BE2C (cell line): ENCODE measurements around the gene FAM98A.

ENCODE experiments used
- DNase-seq: peaks from one replicate; pipeline ENCODE4 v3.0.0-alpha.2; 2020
- H3K27me3 ChIP-seq: fragments of 250-450 bp; sonication (Bioruptor Pico); 2 replicates; pipeline ENCODE4 v1.5.1; 2020; ENCODE audit warnings: mild to moderate bottlenecking
- H3K36me3 ChIP-seq: fragments of 250-450 bp; sonication (Bioruptor Pico); 2 replicates; pipeline ENCODE4 v1.5.1; 2020; ENCODE audit warnings: mild to moderate bottlenecking
- H3K4me1 ChIP-seq: fragments of 250-450 bp; sonication (Bioruptor Pico); 2 replicates; pipeline ENCODE4 v1.5.1; 2020
- H3K4me3 ChIP-seq: 2 replicates; pipeline ENCODE4 v1.5.1; 2011; ENCODE audit warnings: low read depth, low read length
- H3K9me3 ChIP-seq: fragments of 250-450 bp; sonication (Bioruptor Pico); 2 replicates; pipeline ENCODE4 v1.5.1; 2020
- TF ChIP-seq, protein P1 (sequence below): IDR thresholded peaks from 2 replicates; pipeline ENCODE4 v1.5.1; 2012; ENCODE audit warnings: mild to moderate bottlenecking, low read depth, low read length

Gene FAM98A

DNA sequence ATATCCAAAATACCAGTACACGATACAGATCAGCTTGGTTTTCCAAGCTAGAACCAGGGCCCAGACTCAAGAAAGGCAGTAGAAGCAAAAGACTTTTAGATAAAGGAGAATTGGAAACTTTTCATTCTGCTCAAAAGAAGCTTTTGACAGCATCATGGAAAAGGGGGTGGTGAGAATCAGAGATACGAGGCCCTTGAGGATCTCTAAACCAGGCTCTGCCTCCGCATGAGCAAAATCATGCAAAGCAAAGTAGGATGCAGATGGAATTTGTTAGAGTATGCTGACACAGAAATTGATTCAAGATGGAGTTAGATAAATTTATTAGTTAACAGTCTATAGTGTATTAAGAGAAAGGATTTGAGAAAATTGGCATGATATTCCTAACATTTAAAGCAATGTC is 39.8 kb downstream of the FAM98A start:
- no peaks in the 10 kb centered on the region for H3K27me3 ChIP-seq
- no peaks in the 10 kb centered on the region for H3K36me3 ChIP-seq
- TF ChIP-seq, protein P1, sequence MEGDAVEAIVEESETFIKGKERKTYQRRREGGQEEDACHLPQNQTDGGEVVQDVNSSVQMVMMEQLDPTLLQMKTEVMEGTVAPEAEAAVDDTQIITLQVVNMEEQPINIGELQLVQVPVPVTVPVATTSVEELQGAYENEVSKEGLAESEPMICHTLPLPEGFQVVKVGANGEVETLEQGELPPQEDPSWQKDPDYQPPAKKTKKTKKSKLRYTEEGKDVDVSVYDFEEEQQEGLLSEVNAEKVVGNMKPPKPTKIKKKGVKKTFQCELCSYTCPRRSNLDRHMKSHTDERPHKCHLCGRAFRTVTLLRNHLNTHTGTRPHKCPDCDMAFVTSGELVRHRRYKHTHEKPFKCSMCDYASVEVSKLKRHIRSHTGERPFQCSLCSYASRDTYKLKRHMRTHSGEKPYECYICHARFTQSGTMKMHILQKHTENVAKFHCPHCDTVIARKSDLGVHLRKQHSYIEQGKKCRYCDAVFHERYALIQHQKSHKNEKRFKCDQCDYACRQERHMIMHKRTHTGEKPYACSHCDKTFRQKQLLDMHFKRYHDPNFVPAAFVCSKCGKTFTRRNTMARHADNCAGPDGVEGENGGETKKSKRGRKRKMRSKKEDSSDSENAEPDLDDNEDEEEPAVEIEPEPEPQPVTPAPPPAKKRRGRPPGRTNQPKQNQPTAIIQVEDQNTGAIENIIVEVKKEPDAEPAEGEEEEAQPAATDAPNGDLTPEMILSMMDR = no peak
- no peak overlapping the region for H3K4me3 ChIP-seq
- no peaks in the 10 kb centered on the region for H3K4me1 ChIP-seq
- no peaks in the 10 kb centered on the region for H3K9me3 ChIP-seq
- no peak for DNase-seq

DNA sequence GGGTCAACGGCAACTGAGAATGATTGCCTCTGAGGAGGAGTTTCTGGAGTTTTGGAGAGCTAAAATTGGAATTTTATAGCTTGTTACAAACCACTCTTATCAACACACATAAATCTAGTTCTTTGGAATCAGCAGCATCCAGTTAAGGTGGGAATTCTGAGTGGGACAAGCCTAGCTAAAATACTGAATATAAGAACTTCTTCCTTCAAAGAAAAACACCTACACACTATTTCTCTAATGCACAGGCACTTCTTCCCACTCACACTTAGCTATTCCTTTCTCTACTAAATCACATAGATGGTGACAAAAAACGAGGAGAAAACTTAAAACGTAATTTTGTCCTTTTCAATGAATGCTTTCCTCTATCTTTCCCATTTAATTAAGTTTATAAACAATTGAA is 43.4 kb downstream of the FAM98A start:
- TF ChIP-seq, protein P1 = no peak
- H3K27me3 ChIP-seq = no peaks in the 10 kb centered on the region
- H3K4me3 ChIP-seq = no peak overlapping the region
- DNase-seq = no peak
- no peaks in the 10 kb centered on the region for H3K4me1 ChIP-seq
- no peaks in the 10 kb centered on the region for H3K9me3 ChIP-seq
- H3K36me3 ChIP-seq = no peaks in the 10 kb centered on the region

GRCh38 chr2:33552758-33553461 is 46.2 kb downstream of the FAM98A start:
- H3K9me3 ChIP-seq = no peaks in the 10 kb centered on the region
- DNase-seq = no peak
- no peak overlapping the region for H3K4me3 ChIP-seq
- H3K36me3 ChIP-seq = no peaks in the 10 kb centered on the region
- 0 out of 2 replicates have a peak, but pooled peaks cover 4% of the 10 kb centered on the region for H3K27me3 ChIP-seq
- TF ChIP-seq, protein P1 = no peak
- no peaks in the 10 kb centered on the region for H3K4me1 ChIP-seq

DNA sequence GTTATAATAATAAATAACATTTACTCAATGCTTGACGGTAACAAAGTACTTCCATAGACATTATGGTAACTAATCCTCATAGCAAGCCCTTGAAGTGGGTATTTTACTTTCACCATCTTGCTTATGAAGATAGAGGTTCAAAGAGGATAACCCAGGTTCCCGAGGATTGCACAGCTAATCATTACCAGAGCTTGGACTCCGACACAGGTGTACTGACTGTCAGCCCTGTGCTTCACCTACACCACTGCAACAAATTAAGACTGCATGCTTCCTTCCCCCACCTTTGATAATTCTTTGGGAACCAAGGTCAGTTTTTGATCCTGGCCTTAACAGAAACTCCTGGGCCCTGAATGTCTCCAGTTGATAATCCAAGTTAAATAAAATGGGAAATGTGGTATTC is 48.9 kb downstream of the FAM98A start:
- Histone ChIP-seq H3K9me3 (no peaks in the 10 kb centered on the region), H3K36me3 (no peaks in the 10 kb centered on the region), H3K27me3 (0 out of 2 replicates have a peak, but pooled peaks cover 4% of the 10 kb centered on the region), H3K4me3 (no peak overlapping the region), H3K4me1 (no peaks in the 10 kb centered on the region)
- DNase-seq = no peak
- TF ChIP-seq, protein P1 = no peak

DNA sequence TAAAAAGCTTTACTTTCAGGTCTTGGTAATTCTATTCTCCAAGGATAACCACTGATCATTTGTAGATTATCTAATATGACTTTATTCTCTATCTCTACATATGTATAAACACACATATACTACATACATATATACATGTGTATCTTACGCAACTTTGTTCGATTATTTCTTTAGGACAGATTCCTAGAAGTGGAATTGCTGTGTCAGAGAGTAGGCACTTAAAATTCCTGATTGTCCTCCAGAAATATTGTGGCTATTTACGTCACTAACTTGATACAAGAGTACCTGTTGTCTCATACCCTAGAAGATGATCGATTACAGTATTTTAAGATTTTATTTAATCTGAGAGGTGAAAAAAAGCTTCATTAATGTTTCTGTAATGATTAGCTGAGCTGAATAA is 57.9 kb downstream of the FAM98A start:
- Histone ChIP-seq H3K27me3 (0 out of 2 replicates have a peak, but pooled peaks cover 3% of the 10 kb centered on the region), H3K4me3 (no peak overlapping the region), H3K4me1 (no peaks in the 10 kb centered on the region), H3K36me3 (no peaks in the 10 kb centered on the region), H3K9me3 (no peaks in the 10 kb centered on the region)
- TF ChIP-seq, protein P1 = no peak
- no peak for DNase-seq

DNA sequence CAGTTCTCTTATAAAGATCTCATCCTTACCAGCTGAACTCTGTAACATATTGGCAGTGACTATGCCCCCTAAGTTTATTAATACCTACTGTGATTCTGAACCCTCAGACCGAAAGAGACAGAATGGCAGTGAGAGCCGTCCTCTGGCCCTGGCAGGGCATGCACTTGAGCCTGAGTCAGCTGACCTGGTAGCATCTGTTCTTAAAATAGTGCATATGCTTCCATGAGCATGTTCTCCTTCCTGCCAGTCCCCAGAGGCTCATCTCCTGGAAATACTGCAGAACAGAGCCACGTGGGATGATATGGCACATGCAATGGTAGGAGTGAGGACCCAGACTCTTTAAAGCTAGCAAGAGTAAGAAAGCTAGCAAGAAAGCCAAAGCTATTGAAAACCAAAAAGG is 63.7 kb downstream of the FAM98A start:
- TF ChIP-seq, protein P1 = no peak
- Histone ChIP-seq H3K36me3 (no peaks in the 10 kb centered on the region), H3K4me1 (no peaks in the 10 kb centered on the region), H3K27me3 (no peaks in the 10 kb centered on the region; the same call in none of the 2 replicates), H3K9me3 (no peaks in the 10 kb centered on the region), H3K4me3 (no peak overlapping the region)
- DNase-seq = peak; percentile 22
